ENCODE measurements around the gene TSPEAR. TPM values are rescaled to one million over a fixed set of nuclear protein-coding genes. Genes with fewer than 3 reads are reported as not detected.

The TSPEAR gene
- total RNA-seq, 1 donor from 2014 or later: 0.15 TPM

DNA sequence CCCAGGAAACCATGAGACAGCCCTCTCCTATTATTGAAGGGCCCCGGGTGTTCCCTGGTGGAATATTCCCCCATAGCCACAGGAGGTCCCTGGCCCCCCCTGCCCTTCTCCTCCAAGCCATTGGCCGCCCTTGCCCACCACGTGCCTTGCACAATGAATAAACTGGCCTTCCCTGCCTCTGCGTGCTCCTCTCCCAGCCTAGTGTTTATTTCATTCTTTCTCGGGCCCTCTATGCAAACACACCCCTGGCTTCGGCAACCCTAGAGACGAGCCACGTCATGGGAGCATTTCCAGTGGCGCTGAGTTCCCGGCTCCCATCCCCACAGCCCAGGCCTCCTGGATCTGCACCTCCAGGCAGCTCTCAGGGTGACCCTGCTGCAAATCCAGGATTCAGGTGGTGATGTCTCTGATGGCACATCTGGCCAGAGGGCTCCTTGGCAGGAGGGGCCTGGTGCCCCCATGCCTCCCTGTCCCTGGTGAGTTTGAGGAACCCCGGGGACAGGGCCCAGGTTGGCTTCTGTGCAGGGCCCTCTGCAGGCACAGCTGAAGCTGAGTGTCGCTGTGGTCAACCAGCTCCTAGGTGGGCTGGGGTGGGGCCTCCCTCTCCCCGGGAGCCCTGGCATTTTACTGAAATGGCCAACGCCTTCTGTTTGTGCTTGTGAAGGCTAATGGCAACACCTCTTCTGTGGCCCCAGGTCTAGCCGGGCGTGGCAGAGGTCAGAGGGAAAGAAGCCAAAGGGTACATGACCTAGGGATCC is 8.2 kb downstream of the TSPEAR start:
- H3K36me3 Mint-ChIP-seq (ENCODE audit: low read depth): peaks cover 1% of the 10 kb centered on the region
- H3K4me3 Mint-ChIP-seq (ENCODE audit: unreplicated experiment): no peak overlapping the region
- H3K27me3 Mint-ChIP-seq (ENCODE audit: low read depth): peaks cover 72% of the 10 kb centered on the region
- no peak for TF ChIP-seq CTCF (IDR thresholded peaks at IDR 0.05)
- H3K27ac Mint-ChIP-seq (ENCODE audit: unreplicated experiment): no peak overlapping the region
- peaks cover 3% of the 10 kb centered on the region for H3K9me3 Mint-ChIP-seq (ENCODE audit: low read depth)
- H3K4me1 Mint-ChIP-seq (ENCODE audit: low read depth): peaks cover 6% of the 10 kb centered on the region
- DNase-seq (ENCODE audit: low spot score): no peak

DNA sequence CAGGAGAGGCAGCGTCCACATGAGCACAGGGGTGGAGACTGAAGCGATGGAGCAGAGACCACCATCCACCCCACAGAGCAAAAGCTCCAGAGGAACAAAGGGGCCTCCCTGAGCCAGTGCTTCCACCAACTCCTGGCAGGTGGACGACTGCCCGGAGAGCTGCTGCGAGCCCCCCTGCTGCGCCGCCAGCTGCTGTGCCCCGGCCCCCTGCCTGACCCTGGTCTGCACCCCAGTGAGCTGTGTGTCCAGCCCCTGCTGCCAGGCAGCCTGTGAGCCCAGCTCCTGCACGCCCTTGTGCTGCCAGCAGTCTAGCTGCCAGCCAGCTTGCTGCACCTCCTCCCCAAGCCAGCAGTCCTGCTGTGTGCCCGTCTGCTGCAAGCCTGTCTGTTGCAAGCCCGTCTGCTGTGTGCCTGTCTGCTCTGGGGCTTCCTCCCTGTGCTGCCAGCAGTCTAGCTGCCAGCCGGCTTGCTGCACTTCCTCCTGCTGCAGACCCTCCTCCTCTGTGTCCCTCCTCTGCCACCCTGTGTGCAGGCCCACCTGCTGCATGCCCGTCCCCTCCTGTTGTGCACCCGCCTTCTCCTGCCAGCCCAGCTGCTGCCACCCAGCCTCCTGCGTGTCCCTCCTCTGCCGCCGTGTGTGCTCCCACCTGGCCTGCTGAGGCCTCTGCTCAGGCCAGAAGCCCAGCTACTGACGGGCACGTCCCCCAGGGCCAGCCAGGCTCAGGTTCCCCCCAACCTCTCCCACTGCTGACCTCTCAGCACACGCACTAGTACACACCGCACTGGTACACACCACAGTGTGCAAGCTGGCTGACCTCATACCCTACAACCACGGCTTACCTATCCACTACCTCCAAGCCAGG is 9.0 kb downstream of the TSPEAR start:
- Mint-ChIP-seq H3K9me3 (ENCODE audit: low read depth) (peaks cover 3% of the 10 kb centered on the region), H3K4me1 (ENCODE audit: low read depth) (peaks cover 14% of the 10 kb centered on the region), H3K27me3 (ENCODE audit: low read depth) (peaks cover 72% of the 10 kb centered on the region), H3K4me3 (ENCODE audit: unreplicated experiment) (no peak overlapping the region), H3K36me3 (ENCODE audit: low read depth) (peaks cover 1% of the 10 kb centered on the region), H3K27ac (ENCODE audit: unreplicated experiment) (no peak overlapping the region)
- TF ChIP-seq CTCF (IDR thresholded peaks at IDR 0.05): no peak
- DNase-seq (ENCODE audit: low spot score): no peak

- DNase-seq (ENCODE audit: low spot score): no peak
- TF ChIP-seq CTCF (IDR thresholded peaks at IDR 0.05): no peak
- Mint-ChIP-seq H3K36me3 (ENCODE audit: low read depth) (peaks cover 1% of the 10 kb centered on the region), H3K27ac (ENCODE audit: unreplicated experiment) (no peak overlapping the region), H3K4me3 (ENCODE audit: unreplicated experiment) (no peak overlapping the region), H3K27me3 (ENCODE audit: low read depth) (peaks cover 77% of the 10 kb centered on the region), H3K4me1 (ENCODE audit: low read depth) (peaks cover 17% of the 10 kb centered on the region), H3K9me3 (ENCODE audit: low read depth) (peaks cover 3% of the 10 kb centered on the region)
Measured at GRCh38 chr21:44701541-44701940, 9.8 kb downstream of the TSPEAR start.

GRCh38 chr21:44701023-44701400 is 10.4 kb downstream of the TSPEAR start:
- Mint-ChIP-seq H3K4me3 (ENCODE audit: unreplicated experiment) (no peak overlapping the region), H3K27me3 (ENCODE audit: low read depth) (peaks cover 74% of the 10 kb centered on the region), H3K9me3 (ENCODE audit: low read depth) (peaks cover 3% of the 10 kb centered on the region), H3K27ac (ENCODE audit: unreplicated experiment) (no peak overlapping the region), H3K36me3 (ENCODE audit: low read depth) (peaks cover 1% of the 10 kb centered on the region), H3K4me1 (ENCODE audit: low read depth) (peaks cover 17% of the 10 kb centered on the region)
- no peak for DNase-seq (ENCODE audit: low spot score)
- TF ChIP-seq CTCF (IDR thresholded peaks at IDR 0.05): no peak

Measured in chondrocyte (in vitro differentiated cells).